ENCODE measurements around the gene SGMS1.

DNA sequence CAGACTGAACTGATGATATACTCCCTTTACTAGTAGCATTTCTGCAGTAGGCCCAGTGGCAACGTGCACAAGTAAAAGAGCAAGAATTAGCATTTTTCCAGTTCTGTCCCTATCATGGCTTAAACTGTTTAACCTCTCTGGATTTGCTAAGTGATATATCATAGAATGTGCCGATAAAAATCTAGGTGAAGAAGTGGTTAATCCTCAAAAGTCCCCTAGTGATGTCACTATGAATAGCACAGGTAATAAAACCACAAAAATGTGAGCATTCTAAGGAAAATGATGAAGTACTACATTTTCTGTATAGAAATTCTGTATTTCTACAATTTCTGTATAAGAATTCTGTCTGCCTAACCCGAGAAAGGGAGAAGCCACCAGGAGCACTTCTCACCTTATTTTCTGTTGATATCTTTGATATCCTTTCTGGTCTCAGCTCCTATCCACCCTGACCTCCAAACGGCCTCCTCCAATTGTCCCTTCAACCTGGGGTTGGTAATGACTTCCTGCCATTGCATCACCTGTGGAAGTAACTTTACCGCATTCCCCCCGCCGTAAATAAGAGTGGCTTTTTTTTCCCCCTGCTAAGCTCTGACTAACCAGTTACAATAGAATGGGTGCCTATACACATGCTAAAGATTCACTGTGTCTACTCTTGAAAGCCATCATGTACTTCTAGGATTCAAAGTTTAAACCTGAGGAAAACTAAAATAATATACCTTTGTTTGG, 216.5 kb downstream of the SGMS1 start:
- TF ChIP-seq, protein P1, sequence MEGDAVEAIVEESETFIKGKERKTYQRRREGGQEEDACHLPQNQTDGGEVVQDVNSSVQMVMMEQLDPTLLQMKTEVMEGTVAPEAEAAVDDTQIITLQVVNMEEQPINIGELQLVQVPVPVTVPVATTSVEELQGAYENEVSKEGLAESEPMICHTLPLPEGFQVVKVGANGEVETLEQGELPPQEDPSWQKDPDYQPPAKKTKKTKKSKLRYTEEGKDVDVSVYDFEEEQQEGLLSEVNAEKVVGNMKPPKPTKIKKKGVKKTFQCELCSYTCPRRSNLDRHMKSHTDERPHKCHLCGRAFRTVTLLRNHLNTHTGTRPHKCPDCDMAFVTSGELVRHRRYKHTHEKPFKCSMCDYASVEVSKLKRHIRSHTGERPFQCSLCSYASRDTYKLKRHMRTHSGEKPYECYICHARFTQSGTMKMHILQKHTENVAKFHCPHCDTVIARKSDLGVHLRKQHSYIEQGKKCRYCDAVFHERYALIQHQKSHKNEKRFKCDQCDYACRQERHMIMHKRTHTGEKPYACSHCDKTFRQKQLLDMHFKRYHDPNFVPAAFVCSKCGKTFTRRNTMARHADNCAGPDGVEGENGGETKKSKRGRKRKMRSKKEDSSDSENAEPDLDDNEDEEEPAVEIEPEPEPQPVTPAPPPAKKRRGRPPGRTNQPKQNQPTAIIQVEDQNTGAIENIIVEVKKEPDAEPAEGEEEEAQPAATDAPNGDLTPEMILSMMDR (IDR thresholded peaks at IDR 0.05; ENCODE audit: extremely low read depth in 1 of 2, insufficient read depth in 1 of 2, low read depth in 1 of 2, low read length in 2 of 2) = no peak
- TF ChIP-seq POLR2AphosphoS5 (IDR thresholded peaks at IDR 0.05; ENCODE audit: insufficient read depth, low read depth, low read length) = no peak
- no peak for TF ChIP-seq POLR2A (IDR thresholded peaks at IDR 0.05; ENCODE audit: low read depth, low read length)
- TF ChIP-seq EZH2 (IDR thresholded peaks at IDR 0.05; ENCODE audit: borderline replicate concordance, low read depth, low read length, severe bottlenecking) = no peak
- TF ChIP-seq, protein P2, sequence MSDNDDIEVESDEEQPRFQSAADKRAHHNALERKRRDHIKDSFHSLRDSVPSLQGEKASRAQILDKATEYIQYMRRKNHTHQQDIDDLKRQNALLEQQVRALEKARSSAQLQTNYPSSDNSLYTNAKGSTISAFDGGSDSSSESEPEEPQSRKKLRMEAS (IDR thresholded peaks at IDR 0.05; ENCODE audit: insufficient read depth, insufficient read length) = no peak
- no peak for TF ChIP-seq JUN (IDR thresholded peaks at IDR 0.05; ENCODE audit: borderline replicate concordance, insufficient read depth, insufficient read length, low read depth)

All from endothelial cell of umbilical vein (primary cell).